ENCODE data around the gene BSND. TPM values are rescaled to one million over a fixed set of nuclear protein-coding genes. Genes with fewer than 3 reads are reported as not detected.

The BSND gene
- polyA plus RNA-seq, 1 donor from 2014 or later: not detected

- H3K27me3 ChIP-seq (ENCODE audit: insufficient read depth, low read depth, low read length): peaks cover 34% of the 10 kb centered on the region
- H3K9me3 ChIP-seq (ENCODE audit: low read length): peaks cover 2% of the 10 kb centered on the region
- H3K27ac ChIP-seq (ENCODE audit: low read length): no peak overlapping the region
- TF ChIP-seq REST (IDR thresholded peaks at IDR 0.05; ENCODE audit: borderline replicate concordance): no peak
- TF ChIP-seq EP300 (conservative IDR thresholded peaks at IDR 0.05; ENCODE audit: poor library complexity, severe bottlenecking): no peak
- TF ChIP-seq CTCF (IDR thresholded peaks at IDR 0.05; ENCODE audit: poor library complexity, severe bottlenecking): no peak
- no peak for TF ChIP-seq SMC3 (conservative IDR thresholded peaks at IDR 0.05; ENCODE audit: poor library complexity)
- no peak for TF ChIP-seq EZH2 (IDR thresholded peaks at IDR 0.05; ENCODE audit: borderline replicate concordance, insufficient read depth, low read length, poor library complexity, severe bottlenecking)
- no peak for TF ChIP-seq MXI1 (conservative IDR thresholded peaks at IDR 0.05; ENCODE audit: poor library complexity, severe bottlenecking)
- TF ChIP-seq TAF1 (IDR thresholded peaks at IDR 0.05; ENCODE audit: low read depth): no peak
- TF ChIP-seq RAD21 (conservative IDR thresholded peaks at IDR 0.05): no peak
- no peak for TF ChIP-seq POLR2AphosphoS5 (IDR thresholded peaks at IDR 0.05)
- no peak overlapping the region for H2AFZ ChIP-seq (ENCODE audit: low read depth, low read length)
- no peaks in the 10 kb centered on the region for H3K79me2 ChIP-seq (replicated peaks; ENCODE audit: insufficient read depth, low read length)
- no peak overlapping the region for H3K4me3 ChIP-seq (ENCODE audit: low read length)
- no peaks in the 10 kb centered on the region for H3K9me2 ChIP-seq (ENCODE audit: insufficient read depth, low read length)
- H3K36me3 ChIP-seq (ENCODE audit: insufficient read depth, low read length): no peaks in the 10 kb centered on the region
- H3F3A ChIP-seq (ENCODE audit: insufficient read depth, low read length, poor library complexity, severe bottlenecking): no peaks in the 10 kb centered on the region
- no peak overlapping the region for H3K9ac ChIP-seq (ENCODE audit: low read length)
- no peaks in the 10 kb centered on the region for H4K20me1 ChIP-seq (ENCODE audit: insufficient read depth)
- H3K4me2 ChIP-seq (ENCODE audit: low read length): no peak overlapping the region
These were observed 2.9 kb upstream of the BSND start for GRCh38 chr1:54995835-54996234.

- Histone ChIP-seq H3K4me3 (ENCODE audit: low read length) (no peak overlapping the region), H3K4me2 (ENCODE audit: low read length) (no peak overlapping the region)
- TF ChIP-seq MXI1 (conservative IDR thresholded peaks at IDR 0.05; ENCODE audit: poor library complexity, severe bottlenecking) (no peak), SMC3 (conservative IDR thresholded peaks at IDR 0.05; ENCODE audit: poor library complexity) (no peak), EP300 (conservative IDR thresholded peaks at IDR 0.05; ENCODE audit: poor library complexity, severe bottlenecking) (no peak), POLR2AphosphoS5 (IDR thresholded peaks at IDR 0.05) (no peak), TAF1 (IDR thresholded peaks at IDR 0.05; ENCODE audit: low read depth) (no peak), CTCF (IDR thresholded peaks at IDR 0.05; ENCODE audit: poor library complexity, severe bottlenecking) (no peak), REST (IDR thresholded peaks at IDR 0.05; ENCODE audit: borderline replicate concordance) (no peak), EZH2 (IDR thresholded peaks at IDR 0.05; ENCODE audit: borderline replicate concordance, insufficient read depth, low read length, poor library complexity, severe bottlenecking) (no peak), RAD21 (conservative IDR thresholded peaks at IDR 0.05) (no peak)
These were observed 2.3 kb upstream of the BSND start for GRCh38 chr1:54996359-54996868.

More at GRCh38 chr1:54996359-54996868, 2.3 kb upstream of the BSND start:
- peaks cover 2% of the 10 kb centered on the region for H3K9me3 ChIP-seq (ENCODE audit: low read length)
- no peaks in the 10 kb centered on the region for H3F3A ChIP-seq (ENCODE audit: insufficient read depth, low read length, poor library complexity, severe bottlenecking)
- H3K27me3 ChIP-seq (ENCODE audit: insufficient read depth, low read depth, low read length): peaks cover 34% of the 10 kb centered on the region
- no peak overlapping the region for H3K27ac ChIP-seq (ENCODE audit: low read length)
- H3K9ac ChIP-seq (ENCODE audit: low read length): no peak overlapping the region
- no peaks in the 10 kb centered on the region for H3K9me2 ChIP-seq (ENCODE audit: insufficient read depth, low read length)
- H4K20me1 ChIP-seq (ENCODE audit: insufficient read depth): no peaks in the 10 kb centered on the region
- H2AFZ ChIP-seq (ENCODE audit: low read depth, low read length): no peak overlapping the region
- no peaks in the 10 kb centered on the region for H3K36me3 ChIP-seq (ENCODE audit: insufficient read depth, low read length)
- no peaks in the 10 kb centered on the region for H3K79me2 ChIP-seq (replicated peaks; ENCODE audit: insufficient read depth, low read length)

Measured in neural cell (in vitro differentiated cells).